HG03521 (cell line): ENCODE results near the gene MCRS1.
"Not testable (repeated sequence)": the region's sequence is repeated elsewhere in the genome, so short reads cannot be mapped to it uniquely, and the experiment has no call there.

Experiments
- ATAC-seq: cut with Tn5 transposase; IDR thresholded peaks from one replicate; pipeline ENCODE4 v1.9.1; 2021; ENCODE audit warnings: mild to moderate bottlenecking, moderate library complexity; ENCODE audit not compliant: unreplicated experiment

The MCRS1 gene

GRCh38 chr12:49524660-49525324, 43.1 kb downstream of the MCRS1 start:
- no peak for ATAC-seq

- no peak for ATAC-seq
Measured at GRCh38 chr12:49521389-49521788, 46.6 kb downstream of the MCRS1 start.

- ATAC-seq = no peak
Measured at GRCh38 chr12:49519574-49519936, 48.4 kb downstream of the MCRS1 start.

GRCh38 chr12:49518914-49519573, 48.9 kb downstream of the MCRS1 start:
- no peak for ATAC-seq

GRCh38 chr12:49515266-49515665, 52.7 kb downstream of the MCRS1 start:
- no peak for ATAC-seq

- ATAC-seq = no peak
Measured at GRCh38 chr12:49512546-49512945, 55.4 kb downstream of the MCRS1 start.

- ATAC-seq = no peak
Measured at GRCh38 chr12:49511410-49511809, 56.5 kb downstream of the MCRS1 start.

- not testable (repeated sequence) for ATAC-seq
Measured at GRCh38 chr12:49509681-49510080, 58.3 kb downstream of the MCRS1 start.
